Endodermal cell (in vitro differentiated cells): Measurements from ENCODE around the gene RCN2. TPM values are rescaled to one million over a fixed set of nuclear protein-coding genes. Genes with fewer than 3 reads are reported as not detected.

Experiments
- DNase-seq: peaks from one replicate; pipeline ENCODE4 v3.0.0-alpha.2; 2017
- H3K27ac ChIP-seq: 2 replicates; pipeline ENCODE4 v1.5.1; 2013; ENCODE audit warnings: mild to moderate bottlenecking, low read depth, low read length, moderate library complexity
- H3K27me3 ChIP-seq: 2 replicates; pipeline ENCODE4 v1.6.1; 2013; ENCODE audit warnings: mild to moderate bottlenecking, low read length, moderate library complexity; ENCODE audit not compliant: insufficient read depth, control insufficient read depth, poor library complexity, severe bottlenecking
- H3K36me3 ChIP-seq: 2 replicates; pipeline ENCODE4 v1.7.0; 2013; ENCODE audit warnings: mild to moderate bottlenecking, low read length, moderate library complexity; ENCODE audit not compliant: control insufficient read depth, insufficient read depth
- H3K4me1 ChIP-seq: one replicate; pipeline ENCODE4 v1.7.0; 2013; ENCODE audit warnings: low read length; ENCODE audit not compliant: control insufficient read depth, insufficient read depth
- H3K4me3 ChIP-seq: 2 replicates; pipeline ENCODE4 v1.5.1; 2013; ENCODE audit warnings: mild to moderate bottlenecking, low read length, moderate library complexity
- H3K9ac ChIP-seq: 2 replicates; pipeline ENCODE4 v1.6.1; 2013; ENCODE audit warnings: mild to moderate bottlenecking, low read length, moderate library complexity; ENCODE audit not compliant: poor library complexity, severe bottlenecking; ENCODE audit errors: extremely low read depth
- H3K9me3 ChIP-seq: 2 replicates; pipeline ENCODE4 v1.6.1; 2013; ENCODE audit warnings: mild to moderate bottlenecking, low read length, moderate library complexity; ENCODE audit not compliant: control insufficient read depth
- H3K27ac Mint-ChIP-seq: 2 replicates; pipeline ENCODE4 v1.8.0; 2020; ENCODE audit warnings: mixed read lengths
- H3K27me3 Mint-ChIP-seq: 2 replicates; pipeline ENCODE4 v1.8.0; 2021; ENCODE audit warnings: mild to moderate bottlenecking, mixed read lengths; ENCODE audit not compliant: insufficient read depth
- H3K36me3 Mint-ChIP-seq: 2 replicates; pipeline ENCODE4 v1.8.0; 2020; ENCODE audit warnings: low read depth, mixed read lengths
- H3K4me1 Mint-ChIP-seq: 2 replicates; pipeline ENCODE4 v1.8.0; 2020; ENCODE audit warnings: mixed read lengths
- H3K4me3 Mint-ChIP-seq: 2 replicates; pipeline ENCODE4 v1.8.0; 2020; ENCODE audit warnings: mild to moderate bottlenecking, moderate library complexity, mixed read lengths
- H3K9me3 Mint-ChIP-seq: 2 replicates; pipeline ENCODE4 v1.8.0; 2020; ENCODE audit warnings: mild to moderate bottlenecking, mixed read lengths
- CTCF ChIP-seq: fragments of 200-600 bp; sonication (generic); conservative IDR thresholded peaks from 2 replicates; pipeline ENCODE4 v1.5.0; 2021; ENCODE audit warnings: antibody characterized with exemption, mild to moderate bottlenecking
- WGBS, 2 experiments: methylation state at CpG; one replicate each; pipeline versions ENCODE4 v1.1.5 to v1.1.7; 2013; ENCODE audit warnings: missing lambda C conversion rate in 2 of 2, mixed read lengths in 1 of 2; ENCODE audit not compliant: insufficient coverage in 1 of 2, insufficient read length in 1 of 2; 5-methylcytosine and 5-hydroxymethylcytosine counted together
- total RNA-seq, 2 donors: library from RNA; stranded (reverse); fragmentation: NEBNext Ultra II Directional in 1 of 2; extraction: Animal tissue kit (Norgen Biotek cat#: 25700) in 1 of 2; gene quantifications; 2 replicates in 1 of 2; 3 replicates in 1 of 2; pipeline ENCODE4 v1.2.1, GENCODE V29; 2021

RCN2 gene
- total RNA-seq, 2 donors from 2014 or later = 151 to 165 TPM

DNA sequence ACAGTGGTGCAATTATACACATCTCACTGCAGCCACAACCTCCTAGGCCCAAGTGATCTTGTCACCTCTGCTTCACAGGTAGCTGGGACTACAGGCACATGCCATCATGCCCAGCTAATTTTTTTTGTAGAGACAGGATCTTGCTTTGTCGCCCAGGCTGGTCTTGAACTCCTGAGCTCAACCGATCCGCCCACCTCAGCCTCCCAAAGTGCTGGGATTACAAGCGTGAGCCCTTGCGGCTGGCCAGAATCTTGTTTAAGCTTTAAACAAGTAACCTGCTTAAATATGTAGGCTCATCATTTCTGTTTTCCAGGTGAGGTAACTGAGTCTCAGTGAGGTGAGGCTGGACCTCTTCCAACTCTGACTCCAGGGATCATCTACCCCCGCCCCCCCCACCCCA lies 55.7 kb downstream of the RCN2 start:
- Mint-ChIP-seq H3K4me1 (peaks cover 22% of the 10 kb centered on the region), H3K9me3 (no peaks in the 10 kb centered on the region), H3K4me3 (no peak overlapping the region), H3K27ac (no peak overlapping the region), H3K36me3 (no peaks in the 10 kb centered on the region), H3K27me3 (no peaks in the 10 kb centered on the region)
- no peak overlapping the region for H3K9ac ChIP-seq
- no peak for TF ChIP-seq CTCF
- no peak overlapping the region for H3K27ac ChIP-seq
- H3K27me3 ChIP-seq = no peaks in the 10 kb centered on the region
- H3K9me3 ChIP-seq = no peaks in the 10 kb centered on the region
- WGBS, 2 experiments = 83 to 90% methylated on average over 6 of the region's 6 CpGs
- peaks cover 6% of the 10 kb centered on the region for H3K4me1 ChIP-seq
- no peaks in the 10 kb centered on the region for H3K36me3 ChIP-seq
- no peak overlapping the region for H3K4me3 ChIP-seq
- DNase-seq = peak; percentile 40

DNA sequence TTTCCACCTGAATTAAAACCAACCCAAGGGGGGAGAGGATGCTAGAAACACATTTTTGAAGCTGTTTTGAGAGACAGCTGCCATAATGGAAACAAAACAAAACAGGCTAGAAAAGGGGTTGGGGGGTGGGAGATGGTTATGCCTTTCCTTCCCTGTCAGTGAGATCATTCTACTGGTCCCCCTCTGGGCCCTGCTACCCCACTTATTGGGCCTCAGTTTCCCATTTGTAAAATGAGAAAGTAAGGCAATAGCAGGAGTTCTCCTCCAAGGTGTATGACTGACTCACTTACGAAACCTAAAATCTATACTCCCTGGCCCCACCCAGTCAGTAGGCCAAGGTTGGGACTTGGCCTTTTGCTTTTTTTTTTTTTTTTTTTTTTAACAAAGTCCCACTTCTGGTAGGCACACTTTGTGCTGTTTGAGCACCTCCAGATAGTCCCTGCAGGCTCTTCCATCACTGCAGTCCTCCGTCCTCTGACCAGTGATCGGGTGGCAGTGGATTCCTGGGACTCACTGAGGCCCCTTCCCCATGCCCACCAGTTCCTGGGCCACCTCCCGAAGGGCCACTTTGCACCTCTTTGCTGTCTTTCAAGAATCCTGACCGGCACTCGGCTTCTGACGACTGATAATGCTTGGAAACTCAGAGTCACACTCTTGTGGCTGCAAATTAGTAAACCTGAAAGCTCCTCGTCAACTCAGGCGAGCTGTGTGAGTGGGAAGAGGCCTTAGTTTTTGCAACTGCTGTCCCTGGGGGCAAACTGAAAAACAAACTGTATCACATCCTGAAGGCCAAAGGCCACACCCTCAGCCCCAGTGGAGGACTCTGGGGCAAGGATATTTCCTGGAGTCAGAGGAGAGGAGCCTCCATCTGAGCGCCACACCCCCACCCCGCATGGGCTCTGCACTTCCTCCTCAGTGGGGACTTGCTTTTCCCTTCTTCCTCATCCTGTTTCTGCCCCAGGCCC lies 56.6 kb downstream of the RCN2 start:
- H3K4me3 Mint-ChIP-seq = no peak overlapping the region
- no peaks in the 10 kb centered on the region for H3K27me3 ChIP-seq
- no peaks in the 10 kb centered on the region for H3K27me3 Mint-ChIP-seq
- peaks cover 6% of the 10 kb centered on the region for H3K4me1 ChIP-seq
- H3K36me3 ChIP-seq = no peaks in the 10 kb centered on the region
- no peak for DNase-seq
- no peaks in the 10 kb centered on the region for H3K9me3 Mint-ChIP-seq
- H3K9ac ChIP-seq = no peak overlapping the region
- no peak overlapping the region for H3K27ac ChIP-seq
- H3K4me3 ChIP-seq = no peak overlapping the region
- H3K9me3 ChIP-seq = no peaks in the 10 kb centered on the region
- TF ChIP-seq CTCF = no peak
- H3K36me3 Mint-ChIP-seq = no peaks in the 10 kb centered on the region
- WGBS, 2 experiments = 89 to 90% methylated on average over 7 to 11 of the region's 11 CpGs
- peak overlapping the region; percentile 68 for H3K27ac Mint-ChIP-seq
- H3K4me1 Mint-ChIP-seq = peaks cover 14% of the 10 kb centered on the region

DNA sequence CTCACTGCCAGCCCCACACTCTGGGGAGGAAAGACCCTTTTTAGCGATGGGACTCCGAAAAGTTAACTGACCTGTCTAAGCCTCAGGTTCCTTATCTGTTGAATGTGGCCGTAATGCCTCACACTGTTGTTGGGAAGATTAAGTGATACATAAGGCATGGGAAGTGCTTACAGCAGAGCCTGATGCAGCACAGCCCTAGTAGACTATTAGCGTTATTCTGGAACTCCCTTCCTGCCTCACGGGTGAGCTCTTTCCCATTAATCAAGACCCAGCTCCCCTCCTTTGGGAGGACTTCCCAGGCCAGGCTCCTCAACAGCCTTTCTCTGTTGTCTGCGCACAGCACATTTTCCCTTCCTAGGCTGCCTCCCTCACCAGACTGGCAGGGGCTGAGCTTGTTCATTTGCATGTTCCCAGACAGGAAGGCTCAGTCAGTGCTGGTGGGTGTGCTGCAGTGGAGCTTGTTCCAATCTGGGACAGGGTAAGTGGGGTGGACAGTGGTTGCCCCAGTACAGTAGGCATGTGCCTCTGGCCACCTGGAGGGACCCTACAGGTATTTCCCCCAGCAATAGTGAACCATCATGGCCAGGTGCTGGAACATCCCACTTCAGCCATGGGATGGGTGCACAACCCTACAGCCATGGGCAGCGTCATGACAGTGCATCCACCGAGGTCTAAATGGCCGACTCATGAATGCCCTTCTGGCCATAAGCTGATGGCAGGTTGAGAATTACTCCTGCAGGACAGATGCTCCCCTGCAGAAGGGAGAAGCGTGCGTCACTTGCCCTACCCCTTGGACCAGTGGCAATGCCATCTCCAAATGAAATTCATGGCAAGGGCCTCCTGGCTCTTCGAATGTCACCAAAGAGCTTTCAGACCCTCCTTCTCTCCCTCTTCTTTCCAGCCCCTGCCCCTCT lies 57.6 kb downstream of the RCN2 start:
- H3K4me1 ChIP-seq = peaks cover 6% of the 10 kb centered on the region
- H3K4me1 Mint-ChIP-seq = peaks cover 14% of the 10 kb centered on the region
- no peaks in the 10 kb centered on the region for H3K9me3 ChIP-seq
- 93 to 95% methylated on average over 12 of the region's 12 CpGs for WGBS, 2 experiments
- no peaks in the 10 kb centered on the region for H3K36me3 Mint-ChIP-seq
- no peaks in the 10 kb centered on the region for H3K9me3 Mint-ChIP-seq
- DNase-seq = no peak
- H3K9ac ChIP-seq = no peak overlapping the region
- H3K27me3 Mint-ChIP-seq = no peaks in the 10 kb centered on the region
- no peak overlapping the region for H3K4me3 Mint-ChIP-seq
- no peak for TF ChIP-seq CTCF
- no peak overlapping the region for H3K27ac ChIP-seq
- peak overlapping the region; percentile 68 for H3K27ac Mint-ChIP-seq
- no peaks in the 10 kb centered on the region for H3K27me3 ChIP-seq
- no peaks in the 10 kb centered on the region for H3K36me3 ChIP-seq
- no peak overlapping the region for H3K4me3 ChIP-seq
